ENCODE data around the gene RAB1B.
"Not testable (repeated sequence)": the region's sequence is repeated elsewhere in the genome, so short reads cannot be mapped to it uniquely, and the experiment has no call there.

The RAB1B gene

DNA sequence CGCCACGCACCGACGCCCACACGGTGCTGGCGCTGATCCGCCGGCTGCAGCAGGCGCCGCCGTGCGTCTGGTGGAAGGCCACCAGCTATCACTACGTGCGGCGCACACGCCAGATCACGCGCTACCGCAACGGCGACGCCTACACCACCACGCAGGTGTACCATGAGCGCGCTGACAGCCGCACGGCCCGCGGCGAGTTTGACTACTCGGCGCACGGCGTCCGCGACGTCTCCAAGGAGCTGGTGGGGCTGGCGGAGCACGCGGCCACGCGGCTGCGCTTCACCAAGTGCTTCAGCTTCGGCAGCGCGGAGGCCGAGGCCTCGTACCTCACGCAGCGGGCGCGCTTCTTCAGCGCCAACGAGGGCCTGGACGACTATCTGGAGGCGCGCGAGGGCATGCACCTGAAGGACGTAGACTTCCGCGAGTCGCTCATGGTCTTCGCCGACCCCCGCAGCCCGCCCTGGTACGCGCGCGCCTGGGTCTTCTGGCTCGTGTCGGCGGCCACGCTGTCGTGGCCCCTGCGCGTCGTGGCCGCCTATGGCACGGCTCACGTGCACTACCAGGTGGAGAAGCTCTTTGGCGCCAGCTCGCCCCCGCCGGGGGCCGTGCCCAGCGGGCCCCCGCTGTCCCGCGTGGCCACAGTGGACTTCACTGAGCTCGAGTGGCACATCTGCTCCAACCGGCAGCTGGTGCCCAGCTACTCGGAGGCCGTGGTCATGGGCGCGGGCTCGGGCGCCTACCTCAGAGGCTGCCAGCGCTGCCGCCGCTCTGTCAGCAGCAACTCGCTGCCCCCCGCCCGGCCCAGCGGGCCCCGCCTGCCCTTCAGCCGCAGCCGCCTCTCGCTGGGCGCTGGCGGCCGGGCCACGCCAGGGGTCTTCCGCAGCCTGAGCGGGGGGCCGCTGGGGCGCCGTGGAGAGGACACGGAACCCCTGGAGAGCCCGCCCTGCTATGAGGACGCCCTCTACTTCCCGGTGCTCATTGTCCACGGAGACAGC is 26.5 kb downstream of the RAB1B start:
- DNase-seq (ENCODE audit: low spot score) (no peak), FAIRE-seq (no peak)

DNA sequence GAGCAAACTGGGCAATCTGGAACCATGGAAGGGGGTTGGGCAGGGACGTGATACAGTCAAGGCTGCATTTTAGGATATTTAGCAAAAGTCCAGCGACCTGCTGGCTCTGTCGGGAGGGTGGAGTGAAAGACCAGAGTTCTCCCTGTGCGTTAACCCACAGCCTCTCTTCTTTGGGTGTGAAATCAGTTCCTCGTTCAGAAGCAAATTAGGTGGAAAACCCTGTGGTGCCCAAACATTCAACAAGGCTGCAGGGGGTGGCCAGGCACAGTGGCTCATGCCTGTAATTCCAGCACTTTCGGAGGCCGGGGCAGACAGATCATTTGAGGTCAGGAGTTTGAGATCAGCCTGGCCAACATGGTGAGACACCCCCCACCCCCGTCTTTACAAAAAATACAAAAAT is 29.2 kb downstream of the RAB1B start:
- no peak for FAIRE-seq
- no peak for DNase-seq (ENCODE audit: low spot score)

DNA sequence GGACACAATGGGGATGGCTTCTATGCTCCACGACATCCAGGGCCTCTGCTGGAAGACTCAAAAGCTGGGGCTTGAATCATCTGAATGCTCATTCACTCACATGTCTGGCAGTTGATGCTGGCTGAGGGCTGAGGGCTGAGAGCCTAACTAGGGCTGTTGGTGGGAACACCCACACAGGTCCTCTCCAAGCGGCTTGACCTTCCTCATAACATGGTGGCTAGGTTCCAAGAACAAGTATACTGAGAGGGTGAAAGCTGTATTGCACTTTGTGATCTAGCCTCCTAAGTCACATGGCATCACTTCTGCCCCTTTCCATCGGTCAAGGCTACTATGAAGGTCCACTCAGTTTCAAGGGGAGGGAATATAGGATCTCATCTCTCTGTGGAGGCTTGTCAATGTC is 30.7 kb downstream of the RAB1B start:
- FAIRE-seq (no peak), DNase-seq (ENCODE audit: low spot score) (no peak)

DNA sequence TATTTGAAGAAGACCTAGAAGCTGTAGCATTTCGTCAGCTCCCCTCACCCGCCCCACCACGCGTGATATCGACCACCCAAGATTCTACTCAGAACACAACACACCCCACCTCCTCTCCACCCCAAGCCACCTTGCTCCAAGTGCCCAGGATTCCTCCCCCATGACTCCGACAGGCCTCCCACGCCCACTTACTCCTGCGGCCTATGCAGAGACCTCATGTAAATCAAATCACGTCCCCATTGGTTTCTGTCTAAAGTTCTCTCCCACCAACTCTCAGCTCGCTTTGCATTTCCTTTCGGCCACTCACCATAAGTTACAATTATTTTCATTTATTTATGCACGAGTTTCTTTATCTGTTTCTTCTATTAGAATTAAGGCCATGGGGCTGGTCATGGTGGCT is 34.2 kb downstream of the RAB1B start:
- FAIRE-seq, result no peak

DNA sequence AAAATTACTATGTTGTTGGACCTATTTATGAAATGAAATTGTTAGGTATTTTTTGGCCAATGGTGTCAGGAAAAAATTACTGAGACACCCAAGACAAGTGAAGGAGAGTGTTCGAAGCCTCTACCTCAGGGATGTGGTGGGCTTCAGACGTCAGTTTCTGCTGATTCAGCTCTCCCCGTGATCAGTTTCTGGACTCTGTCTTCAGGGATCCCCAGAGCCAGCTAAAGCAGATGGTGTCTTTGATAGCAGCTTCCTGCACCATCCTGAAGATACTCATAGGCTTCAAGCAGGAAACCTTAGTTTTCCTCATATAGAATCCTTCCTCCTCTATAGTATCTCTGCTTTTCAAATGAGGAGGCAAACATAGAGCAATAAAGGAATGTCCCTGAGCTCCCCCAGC is 41.0 kb downstream of the RAB1B start:
- DNase-seq (ENCODE audit: low spot score) (no peak), FAIRE-seq (no peak)

More for the DNA sequence above, 34.2 kb downstream of the RAB1B start:
- DNase-seq (ENCODE audit: low spot score), result no peak

DNA sequence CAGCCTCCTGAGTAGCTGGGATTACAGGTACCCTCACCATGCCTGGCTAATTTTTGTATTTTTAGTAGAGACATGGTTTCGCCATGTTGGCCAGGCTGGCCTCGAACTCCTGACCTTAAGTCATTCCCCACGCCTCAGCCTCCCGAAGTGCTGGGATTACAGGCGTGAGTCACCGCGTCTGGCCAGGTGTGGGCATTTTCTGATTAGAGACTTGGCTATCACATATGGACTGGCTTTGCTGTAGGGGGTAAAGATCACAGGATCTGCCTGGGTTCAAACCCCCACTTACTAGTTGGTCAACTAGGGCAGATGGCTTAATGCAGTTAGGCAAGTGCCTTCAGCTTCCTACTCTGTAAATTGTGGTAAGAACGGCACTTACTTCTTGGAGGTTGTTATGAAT is 41.9 kb downstream of the RAB1B start:
- DNase-seq (ENCODE audit: low spot score) (no peak), FAIRE-seq (no peak)

DNA sequence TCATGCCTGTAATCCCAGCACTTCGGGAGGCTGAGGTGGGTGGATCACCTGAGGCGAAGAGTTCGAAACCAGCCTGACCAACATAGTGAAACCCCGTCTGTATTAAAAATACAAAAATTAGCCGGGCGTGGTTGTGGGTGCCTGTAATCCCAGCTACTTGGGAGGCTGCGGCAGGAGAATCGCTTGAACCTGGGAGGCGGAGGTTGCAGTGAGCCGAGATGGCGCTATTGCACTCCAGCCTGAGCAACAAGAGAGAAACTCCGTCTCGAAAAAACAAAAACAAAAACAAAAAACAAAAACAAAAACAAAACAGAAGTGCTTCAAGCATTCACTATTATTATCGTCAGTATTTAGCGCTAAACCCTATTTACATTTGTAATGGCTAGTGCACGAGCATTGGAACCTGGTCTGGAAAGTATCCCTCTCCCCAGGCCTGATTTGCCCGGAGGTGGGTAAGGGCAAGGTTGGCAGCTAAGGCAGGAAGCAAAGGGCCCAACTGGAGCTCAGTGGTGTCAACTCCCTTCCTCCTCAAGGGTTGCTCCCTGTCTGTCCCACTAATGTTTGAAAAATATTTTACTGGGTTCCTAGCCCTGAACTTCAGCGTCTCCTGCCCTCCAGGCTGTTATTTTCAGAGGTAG is 42.5 kb downstream of the RAB1B start:
- FAIRE-seq, result not testable (repeated sequence)

DNA sequence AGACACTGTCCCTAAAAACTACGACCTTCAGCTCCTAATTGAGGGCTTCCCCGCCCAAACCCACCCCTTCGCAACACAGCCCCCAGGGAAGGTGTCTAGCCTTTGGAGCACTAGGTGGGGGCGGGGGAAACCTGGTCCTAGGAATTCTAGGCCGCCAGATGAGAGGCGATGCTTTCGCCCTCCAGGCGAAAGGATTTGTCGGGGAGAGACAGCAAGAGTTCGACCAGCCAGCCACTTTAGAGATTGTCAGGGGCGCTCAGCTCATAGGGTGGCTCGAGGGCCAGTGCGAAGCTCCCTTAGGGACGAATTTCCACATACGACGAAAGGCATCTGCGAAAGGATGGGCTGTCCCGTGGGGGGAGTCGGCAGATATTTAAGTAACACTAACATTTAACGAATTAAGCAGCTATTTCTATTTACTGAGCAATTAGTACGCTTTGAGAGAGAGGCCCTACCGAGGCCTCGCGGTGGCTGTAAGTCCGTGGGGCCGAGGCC is 43.1 kb downstream of the RAB1B start:
- FAIRE-seq (no peak), DNase-seq (ENCODE audit: low spot score) (no peak)

More for the DNA sequence above, 42.5 kb downstream of the RAB1B start:
- not testable (repeated sequence) for DNase-seq (ENCODE audit: low spot score)

DNA sequence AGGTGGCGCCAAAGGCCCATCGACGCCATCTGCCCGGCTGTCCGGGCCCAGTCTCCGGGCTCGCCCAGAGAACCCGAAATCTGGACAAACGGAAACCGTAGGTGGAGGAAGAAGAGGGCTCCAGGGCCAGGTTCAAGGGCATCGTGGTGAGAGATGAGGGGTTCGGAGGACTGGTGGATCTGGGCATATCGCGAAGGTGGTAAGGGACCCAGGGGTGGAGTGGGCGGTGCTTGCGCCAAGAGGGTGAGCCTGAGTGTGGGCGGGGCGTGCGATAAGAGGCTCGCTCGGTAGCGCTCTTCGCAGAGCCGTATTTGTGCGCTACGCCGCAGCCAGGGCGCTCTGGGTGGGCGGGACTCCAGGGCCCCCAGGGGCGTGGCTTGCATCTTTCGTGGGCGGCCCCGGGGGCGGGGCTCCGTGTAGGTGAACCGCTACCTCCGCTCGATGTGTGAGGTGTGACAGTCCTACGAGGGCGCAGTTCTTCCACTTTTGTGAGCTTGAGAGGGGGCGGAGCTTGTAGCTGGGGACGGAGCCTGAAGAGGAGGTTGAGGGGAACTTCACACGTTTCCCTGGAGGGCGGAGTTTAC is 43.6 kb downstream of the RAB1B start:
- DNase-seq (ENCODE audit: low spot score) (peak; percentile 65), FAIRE-seq (peak; percentile 28)

DNA sequence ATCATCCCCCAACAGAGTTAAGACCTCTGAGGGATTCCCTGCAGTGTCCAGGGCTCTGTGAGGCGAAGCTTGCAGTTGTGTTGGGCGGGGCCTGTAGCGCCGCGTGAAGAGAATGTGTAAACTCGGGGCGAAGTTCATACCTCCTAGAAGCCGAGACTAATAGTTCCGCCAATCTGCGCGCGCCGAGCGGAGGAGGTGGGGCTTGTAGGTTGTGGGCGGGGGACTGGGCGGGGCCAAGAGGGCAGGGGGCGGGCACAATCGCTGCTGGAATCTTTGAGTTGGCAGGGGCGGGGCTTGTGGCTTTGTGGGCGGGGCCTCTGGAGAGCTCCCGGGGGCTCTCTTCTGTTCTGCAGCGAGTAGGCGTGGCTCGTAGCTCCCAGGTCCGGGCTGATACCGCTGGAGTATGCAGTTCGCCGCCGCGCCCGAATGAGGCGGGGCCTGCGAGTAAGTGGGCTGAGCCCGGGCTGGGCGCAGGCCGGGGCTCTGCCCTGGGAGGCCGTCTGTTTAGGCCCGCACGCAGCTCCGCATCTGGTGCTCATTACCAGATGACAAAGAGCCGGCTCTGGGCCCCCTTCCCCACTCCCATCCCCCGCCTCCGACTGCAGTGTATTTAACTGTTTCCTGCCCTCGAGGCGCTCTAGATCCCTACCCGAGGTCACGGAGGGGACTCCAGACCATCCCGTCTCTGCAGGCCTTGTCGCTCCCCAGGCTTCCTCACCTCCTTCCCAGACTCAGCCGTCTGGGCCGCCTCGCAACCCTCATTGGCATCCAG is 44.3 kb downstream of the RAB1B start:
- FAIRE-seq, result peak; percentile 66
- peak; percentile 94 for DNase-seq (ENCODE audit: low spot score)

DNA sequence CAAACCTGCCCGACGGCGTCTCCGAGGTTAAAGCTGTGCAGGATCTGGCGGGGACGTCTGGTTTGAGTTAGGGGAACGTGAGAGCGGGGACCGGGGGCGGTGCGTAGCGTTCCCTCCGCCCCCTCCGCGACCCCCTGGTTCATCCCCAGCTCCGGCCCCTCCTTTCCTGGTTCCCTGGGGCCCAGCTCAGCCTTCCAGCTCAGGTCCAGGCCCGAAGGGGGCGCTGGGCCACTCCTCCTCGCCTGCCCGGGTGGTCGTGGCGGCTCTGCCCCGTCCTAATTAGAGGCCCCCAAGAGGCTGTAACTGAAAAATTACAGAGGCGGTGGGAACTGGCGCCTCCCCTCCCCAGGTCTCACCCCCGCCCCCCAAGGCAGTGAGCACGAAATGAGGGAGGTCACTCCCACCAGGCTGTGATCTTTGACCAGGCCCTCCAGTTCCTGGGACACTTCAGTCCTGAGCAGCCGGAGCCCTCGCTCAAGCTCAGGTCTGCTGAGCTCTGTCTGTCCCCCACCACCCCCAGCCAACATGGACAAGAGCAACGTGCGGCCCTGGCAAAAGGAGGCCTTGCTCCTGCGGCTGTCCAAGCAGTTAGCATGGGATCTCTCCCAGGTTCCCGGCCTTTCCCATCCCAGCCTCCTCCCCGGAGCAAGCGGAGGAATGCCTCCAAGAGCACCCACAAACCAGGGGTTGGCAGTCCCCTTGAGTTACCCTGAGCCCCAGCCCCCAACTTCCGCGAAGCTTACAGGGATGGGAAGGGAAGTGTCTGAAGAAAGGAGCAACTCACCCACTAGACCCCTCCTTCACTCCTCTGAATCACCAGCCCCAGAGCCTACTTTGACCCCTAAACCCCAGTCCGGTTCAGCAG is 45.1 kb downstream of the RAB1B start:
- FAIRE-seq, result no peak
- no peak for DNase-seq (ENCODE audit: low spot score)

DNA sequence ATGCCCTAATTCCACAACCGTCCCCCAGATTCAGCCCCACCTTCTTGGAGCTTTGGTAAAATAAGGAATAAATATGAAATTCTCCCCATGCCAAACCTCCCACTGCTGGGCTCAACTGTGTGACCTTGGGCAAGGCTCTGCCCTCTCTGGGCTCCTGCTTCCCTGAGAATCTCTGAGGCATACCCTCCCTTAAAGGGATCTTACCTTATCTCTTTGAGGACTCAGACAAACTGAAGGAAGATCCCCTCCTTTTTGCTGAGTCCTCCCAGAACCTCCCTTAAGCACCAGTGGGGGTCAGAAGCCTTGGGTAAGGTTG is 45.7 kb downstream of the RAB1B start:
- FAIRE-seq (no peak), DNase-seq (ENCODE audit: low spot score) (no peak)

DNA sequence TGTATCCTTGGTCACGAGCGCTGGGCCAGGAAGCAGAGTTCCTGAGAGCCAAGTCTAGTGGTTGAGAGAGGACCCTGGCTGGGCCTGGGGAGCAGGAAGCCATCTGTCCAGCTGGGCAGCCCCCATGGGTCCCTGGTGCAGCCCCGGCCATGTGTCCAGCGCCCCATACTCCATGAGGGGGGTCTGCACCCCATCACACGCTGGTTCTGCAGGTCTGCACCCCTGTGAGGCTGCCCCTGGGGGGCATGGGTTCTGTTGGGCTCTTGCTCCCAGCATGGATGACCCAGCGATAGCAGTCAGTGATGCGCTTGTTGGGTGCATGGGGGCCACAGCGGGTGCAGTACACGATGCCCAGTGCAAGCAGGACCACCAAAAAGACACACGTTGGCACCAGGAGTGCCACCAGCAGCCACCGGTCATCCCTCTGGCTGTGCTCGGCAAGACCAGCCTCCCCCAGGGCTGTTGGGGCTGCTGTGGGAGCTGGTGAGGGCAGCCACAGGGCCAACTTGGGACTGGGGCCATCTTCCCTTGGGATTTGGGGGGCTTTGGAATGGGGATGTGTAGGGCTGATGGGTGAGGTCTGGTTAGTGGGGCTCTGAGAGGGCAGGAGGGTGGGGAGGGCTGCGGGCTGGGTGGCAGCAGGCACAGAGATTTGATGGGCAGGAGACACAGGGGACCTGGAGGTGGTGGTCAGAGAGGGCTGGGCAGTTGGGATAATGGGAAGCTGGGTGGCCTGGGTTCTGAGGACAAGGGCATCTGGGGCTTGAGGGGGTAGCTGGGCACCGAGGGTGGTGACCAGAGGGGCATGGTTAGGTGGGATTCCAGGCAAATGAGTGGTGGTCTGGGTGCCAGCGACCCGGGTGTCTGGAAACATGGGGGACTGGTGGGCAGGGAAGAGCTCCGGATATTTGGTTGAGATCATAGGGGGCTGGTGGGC is 46.4 kb downstream of the RAB1B start:
- no peak for FAIRE-seq
- no peak for DNase-seq (ENCODE audit: low spot score)

DNA sequence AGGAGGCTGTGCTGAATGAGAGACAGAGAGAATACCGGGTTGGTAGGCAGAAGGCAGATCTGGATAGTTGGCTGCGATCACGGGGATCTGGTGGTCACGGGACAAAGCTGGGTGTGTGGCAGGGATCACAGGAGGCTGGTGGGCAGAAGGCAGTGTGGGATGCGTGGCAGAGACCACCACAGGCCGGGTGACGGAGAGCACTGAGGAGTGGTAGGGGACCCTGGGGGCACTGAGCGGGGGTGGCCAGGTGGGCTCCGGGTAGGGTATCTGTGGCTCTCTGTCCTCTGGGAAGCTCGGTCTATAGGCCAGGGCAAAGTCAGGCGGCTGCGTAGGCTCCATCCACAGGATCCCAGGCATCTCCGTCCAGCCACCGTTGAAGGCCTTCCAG is 47.1 kb downstream of the RAB1B start:
- no peak for FAIRE-seq

DNA sequence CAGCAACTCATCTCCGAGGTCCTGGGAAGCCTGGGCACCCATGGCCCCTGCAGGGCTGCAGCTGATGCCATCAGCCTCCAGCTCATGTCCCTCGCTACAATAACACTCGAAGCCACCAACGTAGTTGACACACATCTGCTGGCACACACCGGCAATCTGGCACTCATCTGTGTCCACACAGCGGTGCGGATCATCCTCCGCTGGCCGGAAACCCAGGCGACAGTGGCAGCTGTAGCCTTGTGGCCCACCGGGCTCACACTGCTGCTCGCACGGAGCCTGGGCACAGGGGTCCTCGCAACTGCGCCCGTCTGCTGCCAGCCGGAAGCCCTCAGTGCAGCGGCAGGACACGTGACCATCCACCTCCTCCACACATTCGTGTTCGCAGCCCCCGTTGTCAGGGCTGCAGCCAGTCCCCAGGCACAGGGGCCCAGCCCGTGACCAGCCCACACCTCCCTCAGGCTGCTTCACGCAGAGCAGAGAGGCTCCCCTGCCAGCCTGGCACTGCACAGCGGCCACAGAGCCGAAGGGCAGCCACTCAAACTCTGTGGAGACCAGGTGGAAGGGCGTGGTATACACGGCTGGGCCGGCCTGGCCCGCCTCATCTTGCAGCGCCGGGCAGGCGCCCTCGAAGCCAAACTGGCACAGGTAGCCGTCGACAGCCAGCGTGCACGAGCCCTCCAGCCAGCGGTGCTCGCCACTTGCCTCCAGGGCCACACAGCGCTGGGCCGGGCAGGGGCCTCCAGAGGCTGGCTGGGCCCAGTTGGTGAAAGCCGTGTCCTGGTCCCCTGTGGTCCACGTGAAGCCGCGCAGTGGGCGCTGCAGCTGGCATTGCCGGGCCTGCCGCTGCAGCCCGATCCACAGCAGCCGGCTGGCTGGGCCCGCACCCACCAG is 47.7 kb downstream of the RAB1B start:
- FAIRE-seq (no peak), DNase-seq (ENCODE audit: low spot score) (no peak)

More for the DNA sequence above, 47.1 kb downstream of the RAB1B start:
- DNase-seq (ENCODE audit: low spot score), result no peak

DNA sequence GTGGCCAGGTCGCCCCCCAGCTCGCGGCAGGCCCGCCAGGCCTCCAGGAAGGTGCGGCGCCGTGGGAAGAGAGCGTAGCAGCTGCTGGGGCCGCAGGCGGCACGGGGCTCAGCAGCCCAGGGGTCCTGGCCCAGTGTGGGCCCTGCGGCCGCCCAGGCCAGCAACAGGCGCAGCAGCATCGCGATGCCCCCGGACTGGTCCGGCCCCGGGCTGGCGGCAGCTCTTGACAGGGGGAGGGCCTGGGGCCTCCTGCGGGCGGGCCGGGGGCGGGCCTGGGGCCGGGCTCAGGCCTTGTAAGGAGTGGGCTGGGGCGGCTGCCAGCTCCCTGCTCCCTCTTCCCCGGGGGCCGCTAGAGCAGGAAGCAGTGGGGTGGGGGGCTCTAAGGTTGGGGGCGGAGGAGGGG is 48.4 kb downstream of the RAB1B start, which contains the start of gene CD248:
Gene CD248 (minus strand): TSS at position 196 of the 403 bp plus-strand sequence. CDS start 17 bp downstream, at position 179.
- FAIRE-seq (no peak), DNase-seq (ENCODE audit: low spot score) (no peak)

DNA sequence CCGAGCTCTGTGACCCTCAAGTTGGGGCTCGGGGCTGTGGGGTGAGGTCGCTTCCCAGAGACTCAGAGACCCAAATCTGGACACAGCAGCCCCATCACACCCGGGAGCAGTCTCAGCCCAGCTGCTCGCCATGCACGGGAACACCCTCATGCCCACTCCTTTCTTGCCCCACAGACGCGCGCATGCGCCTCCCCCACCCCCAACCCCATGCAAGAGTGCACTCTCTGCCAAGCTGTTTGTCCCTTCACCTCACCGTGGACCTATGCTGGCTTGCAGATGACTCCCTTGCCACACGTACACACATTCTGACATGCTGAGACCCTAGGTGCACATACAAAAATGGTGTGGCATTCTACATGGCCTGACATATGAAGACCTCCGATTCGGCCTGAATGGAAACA is 48.9 kb downstream of the RAB1B start:
- FAIRE-seq (no peak), DNase-seq (ENCODE audit: low spot score) (no peak)

All from RCC 7860 (cell line).